ENCODE results near the gene FFAR1.

DNA sequence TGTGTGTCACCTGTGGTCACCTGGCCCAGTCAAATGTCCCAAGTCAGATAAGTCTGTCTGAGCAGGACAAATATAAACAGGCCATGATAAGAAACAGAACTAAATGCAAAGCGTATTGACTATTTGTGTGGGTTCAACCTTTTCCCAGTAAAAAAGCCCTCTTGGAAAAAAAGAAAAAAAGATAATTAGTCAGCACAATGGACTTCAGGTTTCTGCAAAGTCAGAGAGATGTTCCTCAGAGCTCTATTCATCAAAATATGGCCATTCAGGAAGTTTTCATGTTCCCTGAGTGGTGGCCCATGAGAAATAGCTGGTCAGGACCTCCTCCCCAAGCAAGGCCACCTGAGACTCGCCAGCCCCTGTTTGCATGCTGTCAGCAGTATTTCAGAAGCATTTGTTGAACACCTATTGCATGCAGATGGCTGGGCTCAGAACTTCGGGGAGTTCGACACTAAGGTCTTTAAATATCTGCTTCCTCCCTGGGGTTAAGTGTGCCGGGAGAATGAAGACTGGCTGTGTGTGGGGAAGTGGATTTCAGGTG, 13.2 kb downstream of the FFAR1 start:
- TF ChIP-seq, protein P1, sequence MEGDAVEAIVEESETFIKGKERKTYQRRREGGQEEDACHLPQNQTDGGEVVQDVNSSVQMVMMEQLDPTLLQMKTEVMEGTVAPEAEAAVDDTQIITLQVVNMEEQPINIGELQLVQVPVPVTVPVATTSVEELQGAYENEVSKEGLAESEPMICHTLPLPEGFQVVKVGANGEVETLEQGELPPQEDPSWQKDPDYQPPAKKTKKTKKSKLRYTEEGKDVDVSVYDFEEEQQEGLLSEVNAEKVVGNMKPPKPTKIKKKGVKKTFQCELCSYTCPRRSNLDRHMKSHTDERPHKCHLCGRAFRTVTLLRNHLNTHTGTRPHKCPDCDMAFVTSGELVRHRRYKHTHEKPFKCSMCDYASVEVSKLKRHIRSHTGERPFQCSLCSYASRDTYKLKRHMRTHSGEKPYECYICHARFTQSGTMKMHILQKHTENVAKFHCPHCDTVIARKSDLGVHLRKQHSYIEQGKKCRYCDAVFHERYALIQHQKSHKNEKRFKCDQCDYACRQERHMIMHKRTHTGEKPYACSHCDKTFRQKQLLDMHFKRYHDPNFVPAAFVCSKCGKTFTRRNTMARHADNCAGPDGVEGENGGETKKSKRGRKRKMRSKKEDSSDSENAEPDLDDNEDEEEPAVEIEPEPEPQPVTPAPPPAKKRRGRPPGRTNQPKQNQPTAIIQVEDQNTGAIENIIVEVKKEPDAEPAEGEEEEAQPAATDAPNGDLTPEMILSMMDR (IDR thresholded peaks at IDR 0.05 in 8 of 11, conservative IDR thresholded peaks at IDR 0.05 in 3 of 11): no peak
- TF ChIP-seq POLR2A (IDR thresholded peaks at IDR 0.05): no peak
- no peak for TF ChIP-seq POLR2AphosphoS5 (IDR thresholded peaks at IDR 0.05)

Measured in spleen (tissue), 7 donors.